Measurements from ENCODE around the gene PIGQ.

- TF ChIP-seq SIN3B (IDR thresholded peaks at IDR 0.05; ENCODE audit: low read length) (no peak), SP140L (CRISPR knock-in tag; IDR thresholded peaks at IDR 0.05; ENCODE audit: borderline replicate concordance) (no peak), FOXA1 (IDR thresholded peaks at IDR 0.05) (no peak), FOXA1 (CRISPR knock-in tag; IDR thresholded peaks at IDR 0.05) (no peak), CTCF (CRISPR knock-in tag; IDR thresholded peaks at IDR 0.05) (no peak), SRF (IDR thresholded peaks at IDR 0.05; ENCODE audit: low read depth, low read length) (no peak), TBP (CRISPR knock-in tag; IDR thresholded peaks at IDR 0.05) (no peak), ZNF496 (CRISPR knock-in tag; IDR thresholded peaks at IDR 0.05; ENCODE audit: insufficient replicate concordance) (no peak)
Observed at GRCh38 chr16:525123-525519, 44.6 kb upstream of the PIGQ start.

All from HepG2 (cell line).